SK-N-SH (cell line): ENCODE results near the gene KBTBD4. TPM values are rescaled to one million over a fixed set of nuclear protein-coding genes. Genes with fewer than 3 reads are reported as not detected.

Experiments
- CTCF ChIA-PET: fragments of 300-600, 350-600 bp; formaldehyde crosslinking; extraction: SDS; loops from one replicate; lab custom pipeline; 2021; lab: Yijun Ruan, JAX
- POLR2A ChIA-PET: fragments of 350-600 bp; sonication (Branson Sonifier 250); formaldehyde crosslinking; extraction: SDS; loops from one replicate; lab custom pipeline; 2020; ENCODE audit warnings: antibody characterized with exemption, inconsistent platforms; lab: Yijun Ruan, JAX
- DNase-seq: peaks from one replicate; pipeline ENCODE4 v3.0.0; 2012
- H2AFZ ChIP-seq: fragments of 200-600 bp; sonication (generic); 2 replicates; pipeline ENCODE4 v1.8.1; 2016; ENCODE audit warnings: antibody characterized with exemption, mild to moderate bottlenecking, low read depth
- H3F3A ChIP-seq: fragments of 200-600 bp; sonication (generic); replicated peaks from 2 replicates; pipeline ENCODE3; 2016; ENCODE audit warnings: antibody characterized with exemption, mild to moderate bottlenecking; ENCODE audit not compliant: insufficient read depth
- H3K27ac ChIP-seq, 2 experiments: fragments of 200-500 bp in 1 of 2; fragments of 200-600 bp in 1 of 2; sonication (Bioruptor generic) in 1 of 2; sonication (generic), shearing (Covaris generic) in 1 of 2; 2 replicates each; pipeline versions ENCODE4 v1.5.1 to v1.6.1; 2014 to 2016; ENCODE audit warnings: low read depth in 2 of 2, inconsistent platforms in 1 of 2, low read length in 1 of 2, mild to moderate bottlenecking in 1 of 2, mixed read lengths in 1 of 2
- H3K27me3 ChIP-seq: fragments of 200-600 bp; sonication (generic), shearing (Covaris generic); 2 replicates; pipeline ENCODE4 v1.6.1; 2016; ENCODE audit warnings: mixed run types; ENCODE audit not compliant: insufficient read depth
- H3K36me3 ChIP-seq, 2 experiments: fragments of 200-500 bp in 1 of 2; fragments of 200-600 bp in 1 of 2; sonication (Bioruptor generic) in 1 of 2; sonication (generic) in 1 of 2; replicated peaks in 1 of 2; 2 replicates each; pipeline versions ENCODE3 to v1.5.1; 2014 to 2016; ENCODE audit warnings: low read length in 1 of 2, mild to moderate bottlenecking in 1 of 2; ENCODE audit not compliant: insufficient read depth in 2 of 2, control insufficient read depth in 1 of 2
- H3K4me1 ChIP-seq, 2 experiments: fragments of 200-500 bp in 1 of 2; fragments of 200-600 bp in 1 of 2; sonication (Bioruptor generic) in 1 of 2; sonication (generic), shearing (Covaris generic) in 1 of 2; 2 replicates each; pipeline versions ENCODE4 v1.5.1 to v1.6.1; 2014 to 2016; ENCODE audit warnings: low read depth in 1 of 2, low read length in 1 of 2, mixed run types in 1 of 2; ENCODE audit not compliant: insufficient read depth in 2 of 2, control insufficient read depth in 1 of 2
- H3K4me2 ChIP-seq: fragments of 200-600 bp; sonication (generic), shearing (Covaris generic); 2 replicates; pipeline ENCODE4 v1.6.1; 2017; ENCODE audit warnings: mixed run types
- H3K4me3 ChIP-seq, 2 experiments: fragments of 200-500 bp in 1 of 2; fragments of 200-600 bp in 1 of 2; sonication (Bioruptor generic) in 1 of 2; sonication (generic), shearing (Covaris generic) in 1 of 2; 2 replicates each; pipeline versions ENCODE4 v1.5.1 to v1.8.1; 2014 to 2016; ENCODE audit warnings: low read depth in 2 of 2, inconsistent platforms in 1 of 2, low read length in 1 of 2, mild to moderate bottlenecking in 1 of 2, mixed read lengths in 1 of 2, moderate library complexity in 1 of 2
- H3K79me2 ChIP-seq: fragments of 200-600 bp; sonication (generic); 2 replicates; pipeline ENCODE4 v1.8.1; 2017; ENCODE audit warnings: mild to moderate bottlenecking; ENCODE audit not compliant: insufficient read depth
- H3K9ac ChIP-seq: fragments of 200-600 bp; sonication (generic); 2 replicates; pipeline ENCODE4 v1.6.1; 2017; ENCODE audit warnings: mixed run types
- H3K9me2 ChIP-seq: fragments of 200-600 bp; sonication (generic); 2 replicates; pipeline ENCODE4 v1.6.1; 2017; ENCODE audit warnings: mixed run types
- H3K9me3 ChIP-seq: fragments of 200-600 bp; sonication (generic); 2 replicates; pipeline ENCODE4 v1.6.1; 2017; ENCODE audit warnings: mixed run types, mild to moderate bottlenecking, moderate library complexity
- H4K20me1 ChIP-seq: fragments of 200-600 bp; sonication (generic); 2 replicates; pipeline ENCODE4 v1.6.1; 2017; ENCODE audit warnings: mild to moderate bottlenecking, mixed run types; ENCODE audit not compliant: insufficient read depth
- CHD2 ChIP-seq: fragments of 150-350 bp; IDR thresholded peaks from 2 replicates; pipeline ENCODE4 v1.6.1; 2018; ENCODE audit warnings: low read length; ENCODE audit not compliant: partially characterized antibody
- ELF1 ChIP-seq: IDR thresholded peaks from 2 replicates; pipeline ENCODE4 v1.4.0; 2012
- FOSL2 ChIP-seq: IDR thresholded peaks from 2 replicates; pipeline ENCODE4 v1.4.0; 2012; ENCODE audit warnings: low read depth, mild to moderate bottlenecking, moderate library complexity, borderline replicate concordance
- GABPA ChIP-seq: IDR thresholded peaks from 2 replicates; pipeline ENCODE4 v1.4.0; 2012; ENCODE audit warnings: low read depth, mild to moderate bottlenecking
- JUND ChIP-seq: IDR thresholded peaks from 2 replicates; pipeline ENCODE4 v1.4.0; 2012
- MXI1 ChIP-seq: IDR thresholded peaks from 2 replicates; pipeline ENCODE4 v1.6.1; 2012; ENCODE audit warnings: mild to moderate bottlenecking, low read depth, low read length, improper control_type of control experiment
- NRF1 ChIP-seq: IDR thresholded peaks from 2 replicates; pipeline ENCODE4 v1.6.1; 2012; ENCODE audit warnings: low read depth, mild to moderate bottlenecking, low read length
- RAD21 ChIP-seq: IDR thresholded peaks from 2 replicates; pipeline ENCODE4 v1.6.1; 2012; ENCODE audit warnings: mild to moderate bottlenecking, low read length
- RXRA ChIP-seq: IDR thresholded peaks from 2 replicates; pipeline ENCODE4 v1.4.0; 2012; ENCODE audit warnings: low read depth, mild to moderate bottlenecking, borderline replicate concordance
- SIN3A ChIP-seq: IDR thresholded peaks from 2 replicates; pipeline ENCODE4 v1.6.1; 2012; ENCODE audit warnings: low read depth, mild to moderate bottlenecking, low read length, moderate library complexity, borderline replicate concordance
- TCF12 ChIP-seq: IDR thresholded peaks from 2 replicates; pipeline ENCODE4 v1.4.0; 2012
- YY1 ChIP-seq: IDR thresholded peaks from 2 replicates; pipeline ENCODE4 v1.4.0; 2012; ENCODE audit warnings: low read depth, mild to moderate bottlenecking
- WGBS: methylation state at CpG from one replicate; pipeline ENCODE4 v1.1.6; 2017; ENCODE audit warnings: low lambda C conversion rate; 5-methylcytosine and 5-hydroxymethylcytosine counted together
- polyA plus RNA-seq, 3 experiments: library from polyadenylated mRNA; depleted of rRNA; stranded (reverse); fragments of >200 nt; gene quantifications; 2 replicates each; pipeline ENCODE4 v1.2.3, GENCODE V29; 2012
- TF ChIP-seq, protein P1 (sequence below): fragments of 200-600 bp; sonication (generic); IDR thresholded peaks from 2 replicates; pipeline ENCODE4 v1.6.1; 2017; ENCODE audit warnings: antibody characterized with exemption, mild to moderate bottlenecking, moderate library complexity
- TF ChIP-seq, protein P2 (sequence below): IDR thresholded peaks from 2 replicates; pipeline ENCODE4; 2012
- TF ChIP-seq, protein P3 (sequence below): IDR thresholded peaks from 2 replicates; pipeline ENCODE4 v1.6.1; 2012; ENCODE audit warnings: mild to moderate bottlenecking, low read depth, low read length, moderate library complexity
- TF ChIP-seq, protein P4 (sequence below): IDR thresholded peaks from 2 replicates; pipeline ENCODE4 v1.4.0; 2012; ENCODE audit warnings: low read depth
- TF ChIP-seq, protein P5 (sequence below): IDR thresholded peaks from 2 replicates; pipeline ENCODE4 v1.4.0; 2012; ENCODE audit warnings: low read depth, borderline replicate concordance
- TF ChIP-seq, protein P6 (sequence below): fragments of 150-350 bp; IDR thresholded peaks from 2 replicates; pipeline ENCODE4 v1.6.1; 2017; ENCODE audit warnings: antibody characterized with exemption, low read length, low read depth, borderline replicate concordance

Gene KBTBD4
- polyA plus RNA-seq, 1 of the 3 experiments (the other 2 are of a cell fraction) = 16.8 TPM

DNA sequence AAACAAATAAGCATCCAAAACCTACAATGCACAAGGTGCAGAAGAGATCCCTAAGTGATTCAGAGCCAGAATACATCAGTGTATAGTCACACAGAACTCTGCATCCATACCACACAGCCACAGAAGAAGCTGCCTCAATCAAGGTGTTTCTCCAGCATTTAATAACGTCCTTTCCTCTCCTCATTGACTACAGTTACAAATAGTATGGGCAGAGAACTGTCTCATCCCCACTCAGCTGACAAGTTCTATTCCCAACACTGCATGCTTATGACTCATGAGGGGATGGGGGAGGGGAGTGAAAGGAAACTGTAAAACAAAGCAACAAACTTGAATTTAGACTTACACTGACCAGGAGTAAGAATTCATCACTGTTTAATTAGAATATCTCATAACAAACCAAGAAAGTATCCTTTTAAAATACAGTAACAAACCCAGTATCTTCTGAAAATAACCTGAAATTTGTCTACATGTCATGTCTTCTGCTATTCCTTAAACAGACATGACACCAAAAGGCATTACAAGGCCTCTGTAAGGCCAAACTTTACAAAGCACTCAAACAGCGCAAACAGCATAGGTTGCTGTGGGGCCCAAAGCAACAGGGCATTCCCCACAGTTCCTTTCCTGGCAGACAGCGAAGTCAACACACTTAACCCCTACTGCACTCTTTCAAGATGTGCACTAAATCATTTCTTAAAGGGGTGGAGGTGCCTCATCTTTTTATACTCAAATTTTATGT is 55.1 kb downstream of the KBTBD4 start:
- peaks cover 20 to 45% of the 10 kb centered on the region in 2 experiments for H3K4me1 ChIP-seq
- H3K27me3 ChIP-seq = no peaks in the 10 kb centered on the region
- H4K20me1 ChIP-seq = peaks cover 95% of the 10 kb centered on the region
- no peaks in the 10 kb centered on the region for H3K9me3 ChIP-seq
- CTCF ChIA-PET = interaction anchor here (1.1 to 1.8 kb wide), 3 partner anchors 11 to 14 kb away, joined by 3 to 5 read pairs (median 3); no protein-coding TSS in a partner anchor
- peaks cover 0 to 21% of the 10 kb centered on the region in 2 experiments for H3K36me3 ChIP-seq
- H3K9ac ChIP-seq = peak overlapping the region; percentile 26; the same call in 1 of the 2 replicates
- H3F3A ChIP-seq = peaks cover 29% of the 10 kb centered on the region
- TF ChIP-seq FOSL2 = peak; percentile 97
- TF ChIP-seq, protein P1, sequence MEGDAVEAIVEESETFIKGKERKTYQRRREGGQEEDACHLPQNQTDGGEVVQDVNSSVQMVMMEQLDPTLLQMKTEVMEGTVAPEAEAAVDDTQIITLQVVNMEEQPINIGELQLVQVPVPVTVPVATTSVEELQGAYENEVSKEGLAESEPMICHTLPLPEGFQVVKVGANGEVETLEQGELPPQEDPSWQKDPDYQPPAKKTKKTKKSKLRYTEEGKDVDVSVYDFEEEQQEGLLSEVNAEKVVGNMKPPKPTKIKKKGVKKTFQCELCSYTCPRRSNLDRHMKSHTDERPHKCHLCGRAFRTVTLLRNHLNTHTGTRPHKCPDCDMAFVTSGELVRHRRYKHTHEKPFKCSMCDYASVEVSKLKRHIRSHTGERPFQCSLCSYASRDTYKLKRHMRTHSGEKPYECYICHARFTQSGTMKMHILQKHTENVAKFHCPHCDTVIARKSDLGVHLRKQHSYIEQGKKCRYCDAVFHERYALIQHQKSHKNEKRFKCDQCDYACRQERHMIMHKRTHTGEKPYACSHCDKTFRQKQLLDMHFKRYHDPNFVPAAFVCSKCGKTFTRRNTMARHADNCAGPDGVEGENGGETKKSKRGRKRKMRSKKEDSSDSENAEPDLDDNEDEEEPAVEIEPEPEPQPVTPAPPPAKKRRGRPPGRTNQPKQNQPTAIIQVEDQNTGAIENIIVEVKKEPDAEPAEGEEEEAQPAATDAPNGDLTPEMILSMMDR = no peak
- TF ChIP-seq, protein P2, sequence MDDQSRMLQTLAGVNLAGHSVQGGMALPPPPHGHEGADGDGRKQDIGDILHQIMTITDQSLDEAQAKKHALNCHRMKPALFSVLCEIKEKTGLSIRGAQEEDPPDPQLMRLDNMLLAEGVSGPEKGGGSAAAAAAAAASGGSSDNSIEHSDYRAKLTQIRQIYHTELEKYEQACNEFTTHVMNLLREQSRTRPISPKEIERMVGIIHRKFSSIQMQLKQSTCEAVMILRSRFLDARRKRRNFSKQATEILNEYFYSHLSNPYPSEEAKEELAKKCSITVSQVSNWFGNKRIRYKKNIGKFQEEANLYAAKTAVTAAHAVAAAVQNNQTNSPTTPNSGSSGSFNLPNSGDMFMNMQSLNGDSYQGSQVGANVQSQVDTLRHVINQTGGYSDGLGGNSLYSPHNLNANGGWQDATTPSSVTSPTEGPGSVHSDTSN = peak; percentile 76
- TF ChIP-seq JUND = peak; percentile 96
- TF ChIP-seq, protein P3, sequence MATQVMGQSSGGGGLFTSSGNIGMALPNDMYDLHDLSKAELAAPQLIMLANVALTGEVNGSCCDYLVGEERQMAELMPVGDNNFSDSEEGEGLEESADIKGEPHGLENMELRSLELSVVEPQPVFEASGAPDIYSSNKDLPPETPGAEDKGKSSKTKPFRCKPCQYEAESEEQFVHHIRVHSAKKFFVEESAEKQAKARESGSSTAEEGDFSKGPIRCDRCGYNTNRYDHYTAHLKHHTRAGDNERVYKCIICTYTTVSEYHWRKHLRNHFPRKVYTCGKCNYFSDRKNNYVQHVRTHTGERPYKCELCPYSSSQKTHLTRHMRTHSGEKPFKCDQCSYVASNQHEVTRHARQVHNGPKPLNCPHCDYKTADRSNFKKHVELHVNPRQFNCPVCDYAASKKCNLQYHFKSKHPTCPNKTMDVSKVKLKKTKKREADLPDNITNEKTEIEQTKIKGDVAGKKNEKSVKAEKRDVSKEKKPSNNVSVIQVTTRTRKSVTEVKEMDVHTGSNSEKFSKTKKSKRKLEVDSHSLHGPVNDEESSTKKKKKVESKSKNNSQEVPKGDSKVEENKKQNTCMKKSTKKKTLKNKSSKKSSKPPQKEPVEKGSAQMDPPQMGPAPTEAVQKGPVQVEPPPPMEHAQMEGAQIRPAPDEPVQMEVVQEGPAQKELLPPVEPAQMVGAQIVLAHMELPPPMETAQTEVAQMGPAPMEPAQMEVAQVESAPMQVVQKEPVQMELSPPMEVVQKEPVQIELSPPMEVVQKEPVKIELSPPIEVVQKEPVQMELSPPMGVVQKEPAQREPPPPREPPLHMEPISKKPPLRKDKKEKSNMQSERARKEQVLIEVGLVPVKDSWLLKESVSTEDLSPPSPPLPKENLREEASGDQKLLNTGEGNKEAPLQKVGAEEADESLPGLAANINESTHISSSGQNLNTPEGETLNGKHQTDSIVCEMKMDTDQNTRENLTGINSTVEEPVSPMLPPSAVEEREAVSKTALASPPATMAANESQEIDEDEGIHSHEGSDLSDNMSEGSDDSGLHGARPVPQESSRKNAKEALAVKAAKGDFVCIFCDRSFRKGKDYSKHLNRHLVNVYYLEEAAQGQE = 0 out of 2 replicates have a peak, but pooled peaks have one; percentile 14
- no peak for TF ChIP-seq RAD21
- TF ChIP-seq, protein P4, sequence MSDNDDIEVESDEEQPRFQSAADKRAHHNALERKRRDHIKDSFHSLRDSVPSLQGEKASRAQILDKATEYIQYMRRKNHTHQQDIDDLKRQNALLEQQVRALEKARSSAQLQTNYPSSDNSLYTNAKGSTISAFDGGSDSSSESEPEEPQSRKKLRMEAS = peak; percentile 73; the same call in 1 of the 2 replicates
- TF ChIP-seq, protein P5, sequence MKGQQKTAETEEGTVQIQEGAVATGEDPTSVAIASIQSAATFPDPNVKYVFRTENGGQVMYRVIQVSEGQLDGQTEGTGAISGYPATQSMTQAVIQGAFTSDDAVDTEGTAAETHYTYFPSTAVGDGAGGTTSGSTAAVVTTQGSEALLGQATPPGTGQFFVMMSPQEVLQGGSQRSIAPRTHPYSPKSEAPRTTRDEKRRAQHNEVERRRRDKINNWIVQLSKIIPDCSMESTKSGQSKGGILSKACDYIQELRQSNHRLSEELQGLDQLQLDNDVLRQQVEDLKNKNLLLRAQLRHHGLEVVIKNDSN = no peak; the same call in 1 of the 2 replicates
- TF ChIP-seq RXRA = no peak
- TF ChIP-seq NRF1 = no peak
- TF ChIP-seq, protein P6, sequence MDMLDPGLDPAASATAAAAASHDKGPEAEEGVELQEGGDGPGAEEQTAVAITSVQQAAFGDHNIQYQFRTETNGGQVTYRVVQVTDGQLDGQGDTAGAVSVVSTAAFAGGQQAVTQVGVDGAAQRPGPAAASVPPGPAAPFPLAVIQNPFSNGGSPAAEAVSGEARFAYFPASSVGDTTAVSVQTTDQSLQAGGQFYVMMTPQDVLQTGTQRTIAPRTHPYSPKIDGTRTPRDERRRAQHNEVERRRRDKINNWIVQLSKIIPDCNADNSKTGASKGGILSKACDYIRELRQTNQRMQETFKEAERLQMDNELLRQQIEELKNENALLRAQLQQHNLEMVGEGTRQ = no peak
- peak; percentile 57; the same call in 1 of the 2 replicates for TF ChIP-seq TCF12
- no peak for TF ChIP-seq CHD2
- no peak for TF ChIP-seq GABPA
- no peak for TF ChIP-seq MXI1
- TF ChIP-seq SIN3A = peak; percentile 75; the same call in 1 of the 2 replicates
- no peak for TF ChIP-seq YY1
- TF ChIP-seq ELF1 = no peak
- TF ChIP-seq, all 33 proteins: peak for 7
- H3K79me2 ChIP-seq = peaks cover 100% of the 10 kb centered on the region
- peak overlapping the region; percentile 58 for H3K4me2 ChIP-seq
- peak overlapping the region; percentile 51 to 92; a peak in 3 of 4 replicates for H3K27ac ChIP-seq
- no peak overlapping the region for H2AFZ ChIP-seq
- H3K9me2 ChIP-seq = no peaks in the 10 kb centered on the region
- 17% methylated on average over 3 of the region's 3 CpGs for WGBS
- H3K4me3 ChIP-seq = peak overlapping the region in 1 of 2 experiments; percentile 35; a peak in 2 of 4 replicates
- DNase-seq = no peak
- POLR2A ChIA-PET = no interaction called here
